Large intestine (tissue), 3 donors: ENCODE measurements around the gene ZNF8. TPM values are rescaled to one million over a fixed set of nuclear protein-coding genes. Genes with fewer than 3 reads are reported as not detected.
"Not testable (repeated sequence)": the region's sequence is repeated elsewhere in the genome, so short reads cannot be mapped to it uniquely, and the experiment has no call there.

Experiments used
- DNase-seq, 2 donors: peaks; one replicate each; pipeline versions ENCODE4 v3.0.0 to v3.0.0-alpha.2; 2013
- H3K27ac ChIP-seq: one replicate; pipeline ENCODE4 v1.5.1; 2013; ENCODE audit warnings: low read length
- H3K27me3 ChIP-seq: 2 replicates; pipeline ENCODE4 v1.6.1; 2013; ENCODE audit warnings: low read length; ENCODE audit not compliant: control insufficient read depth, insufficient read depth
- H3K36me3 ChIP-seq: 2 replicates; pipeline ENCODE4 v1.6.1; 2013; ENCODE audit warnings: low read length; ENCODE audit not compliant: control insufficient read depth, insufficient read depth
- H3K4me1 ChIP-seq: one replicate; pipeline ENCODE4 v1.6.1; 2013; ENCODE audit warnings: low read length; ENCODE audit not compliant: control insufficient read depth, insufficient read depth
- H3K4me3 ChIP-seq: one replicate; pipeline ENCODE4 v1.5.1; 2013; ENCODE audit warnings: low read length
- H3K9me3 ChIP-seq: one replicate; pipeline ENCODE4 v1.6.1; 2013; ENCODE audit warnings: mild to moderate bottlenecking, low read depth, low read length, moderate library complexity; ENCODE audit not compliant: control insufficient read depth
- WGBS: methylation state at CpG from one replicate; pipeline ENCODE4 v1.1.5; 2013; ENCODE audit warnings: low lambda C conversion rate; ENCODE audit not compliant: insufficient coverage; 5-methylcytosine and 5-hydroxymethylcytosine counted together
- polyA plus RNA-seq: library from polyadenylated mRNA; unstranded; fragments of 120-200 nt; gene quantifications from one replicate; pipeline ENCODE4 v1.2.1, GENCODE V29; 2013

The ZNF8 gene
- polyA plus RNA-seq, 1 donor = 5.1 TPM

DNA sequence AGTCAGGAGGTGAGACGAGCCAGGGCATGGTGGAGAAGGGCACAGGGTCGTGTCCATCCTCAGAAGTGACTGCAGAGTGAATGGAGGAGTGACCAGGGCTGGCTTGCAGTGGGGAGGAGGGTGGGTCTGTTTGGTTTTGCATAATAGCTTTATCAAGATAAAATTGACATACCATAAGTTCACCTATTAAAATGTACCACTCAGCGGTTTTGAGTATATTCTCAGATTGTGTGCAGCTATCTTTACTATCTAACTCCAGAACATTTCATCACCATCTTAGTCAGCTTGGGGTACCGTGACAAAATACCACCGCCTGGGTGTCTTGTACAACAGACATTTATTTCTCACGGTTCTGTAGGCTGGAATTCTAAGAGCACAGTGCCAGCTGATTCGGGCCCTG lies 13.2 kb downstream of the ZNF8 start:
- DNase-seq = no peak
- Histone ChIP-seq H3K4me3 (no peak overlapping the region), H3K36me3 (peaks cover 82% of the 10 kb centered on the region), H3K27me3 (no peaks in the 10 kb centered on the region), H3K4me1 (no peaks in the 10 kb centered on the region), H3K27ac (no peak overlapping the region), H3K9me3 (peaks cover 42% of the 10 kb centered on the region)
- 100% methylated on average over 1 of the region's 7 CpGs for whole genome bisulfite sequencing

DNA sequence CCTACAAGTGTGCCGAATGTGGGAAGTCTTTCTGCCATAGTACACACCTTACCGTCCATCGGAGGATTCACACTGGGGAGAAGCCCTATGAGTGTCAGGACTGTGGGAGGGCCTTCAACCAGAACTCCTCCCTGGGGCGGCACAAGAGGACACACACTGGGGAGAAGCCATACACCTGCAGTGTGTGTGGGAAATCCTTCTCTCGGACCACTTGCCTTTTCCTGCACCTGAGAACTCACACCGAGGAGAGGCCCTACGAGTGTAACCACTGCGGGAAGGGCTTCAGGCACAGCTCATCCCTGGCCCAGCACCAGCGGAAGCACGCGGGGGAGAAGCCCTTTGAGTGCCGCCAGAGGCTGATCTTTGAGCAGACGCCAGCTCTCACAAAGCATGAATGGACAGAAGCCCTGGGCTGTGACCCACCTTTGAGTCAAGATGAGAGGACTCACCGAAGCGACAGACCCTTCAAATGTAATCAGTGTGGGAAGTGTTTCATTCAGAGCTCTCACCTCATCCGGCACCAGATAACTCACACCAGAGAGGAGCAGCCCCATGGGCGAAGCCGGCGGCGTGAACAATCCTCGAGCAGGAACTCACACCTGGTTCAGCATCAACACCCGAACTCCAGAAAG lies 16.1 kb downstream of the ZNF8 start:
- Histone ChIP-seq H3K4me3 (no peak overlapping the region), H3K9me3 (peaks cover 39% of the 10 kb centered on the region), H3K27ac (no peak overlapping the region), H3K4me1 (no peaks in the 10 kb centered on the region), H3K36me3 (peaks cover 69% of the 10 kb centered on the region), H3K27me3 (no peaks in the 10 kb centered on the region)
- DNase-seq = no peak
- no CpG with 5 or more reads among the region's 22 CpGs for WGBS

DNA sequence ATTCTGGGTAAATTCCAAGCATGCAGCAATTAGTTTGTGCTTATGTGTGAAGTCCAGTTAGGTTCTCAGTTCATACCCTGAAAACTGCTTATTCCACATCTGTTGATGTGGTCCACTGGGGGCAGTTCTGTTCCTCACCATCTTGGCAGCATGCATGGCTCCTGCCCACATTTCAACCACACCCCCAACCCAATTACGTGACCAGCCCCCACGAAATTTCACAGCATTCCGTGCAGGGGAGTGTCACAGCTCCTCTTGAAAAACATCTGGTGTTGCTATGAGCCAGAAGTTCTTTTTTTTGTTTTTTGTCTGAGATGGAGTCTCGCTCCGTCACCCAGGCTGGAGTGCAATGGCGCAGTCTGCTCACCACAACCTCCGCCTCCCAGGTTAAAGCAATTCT lies 17.3 kb downstream of the ZNF8 start:
- Histone ChIP-seq H3K4me1 (no peaks in the 10 kb centered on the region), H3K9me3 (peaks cover 33% of the 10 kb centered on the region), H3K27me3 (no peaks in the 10 kb centered on the region), H3K4me3 (no peak overlapping the region), H3K36me3 (peaks cover 72% of the 10 kb centered on the region), H3K27ac (no peak overlapping the region)
- no CpG with 5 or more reads among the region's 7 CpGs for WGBS
- DNase-seq = no peak

DNA sequence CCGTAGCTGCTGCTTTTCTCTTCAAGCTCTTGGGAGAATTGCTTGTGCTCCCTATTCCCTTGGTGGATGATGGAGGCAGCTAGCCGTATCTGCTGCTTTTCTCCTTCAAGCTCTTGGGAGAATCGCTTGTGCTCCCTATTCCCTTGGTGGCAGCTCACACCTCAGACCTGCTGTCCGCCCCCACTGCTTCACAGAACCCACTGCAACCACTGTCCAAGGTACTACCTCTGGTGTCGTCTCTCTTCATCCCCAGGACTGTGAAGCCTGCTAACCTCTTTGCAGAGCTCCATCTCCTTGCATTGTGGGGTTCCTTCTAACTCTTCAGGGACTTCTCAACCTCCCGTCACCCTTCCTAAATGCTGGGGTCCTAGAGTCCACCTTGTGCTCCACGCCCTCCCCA lies 21.9 kb downstream of the ZNF8 start:
- peaks cover 4% of the 10 kb centered on the region for H3K9me3 ChIP-seq
- no peak overlapping the region for H3K4me3 ChIP-seq
- DNase-seq = no peak
- H3K27ac ChIP-seq = no peak overlapping the region
- no CpG with 5 or more reads among the region's 7 CpGs for WGBS
- H3K36me3 ChIP-seq = peaks cover 33% of the 10 kb centered on the region
- no peaks in the 10 kb centered on the region for H3K27me3 ChIP-seq
- no peaks in the 10 kb centered on the region for H3K4me1 ChIP-seq

DNA sequence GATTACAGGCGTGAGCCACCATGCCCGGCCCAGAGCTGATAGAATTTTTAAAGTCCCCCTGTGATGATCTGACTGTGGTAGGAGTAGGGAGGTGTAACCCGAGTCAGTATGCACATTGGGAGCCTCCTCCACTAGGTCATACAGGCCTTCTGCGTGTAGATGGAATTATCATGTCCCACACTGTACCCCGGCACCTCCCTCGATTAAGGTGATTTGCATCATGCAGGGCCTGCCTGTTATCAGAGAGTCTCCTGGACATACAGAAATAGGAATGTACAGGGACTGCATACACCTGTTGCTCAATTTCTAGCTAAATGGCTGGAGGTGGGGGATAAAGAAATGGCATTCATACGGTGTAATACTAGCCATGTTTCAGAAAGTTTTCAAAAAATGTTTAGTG lies 25.5 kb downstream of the ZNF8 start:
- H3K27me3 ChIP-seq = no peaks in the 10 kb centered on the region
- WGBS = 63% methylated on average over 1 of the region's 7 CpGs
- H3K4me1 ChIP-seq = peaks cover 4% of the 10 kb centered on the region
- H3K9me3 ChIP-seq = no peaks in the 10 kb centered on the region
- no peak overlapping the region for H3K27ac ChIP-seq
- no peak for DNase-seq
- peaks cover 38% of the 10 kb centered on the region for H3K36me3 ChIP-seq
- H3K4me3 ChIP-seq = peak overlapping the region; percentile 85

DNA sequence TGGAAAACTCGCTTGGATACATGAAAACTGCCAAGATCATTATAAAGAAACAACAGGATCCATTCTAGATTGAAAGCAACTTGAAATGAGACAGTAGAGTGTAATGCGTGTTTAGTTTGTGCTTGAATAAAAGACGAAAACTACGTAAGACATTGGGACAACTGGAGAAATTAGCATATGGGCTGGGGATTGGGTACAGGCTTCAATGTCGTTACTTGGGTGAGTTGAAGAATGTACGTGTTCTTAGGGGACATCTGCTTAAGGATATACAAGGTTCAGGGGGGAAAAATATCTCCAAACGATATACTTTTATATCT lies 26.0 kb downstream of the ZNF8 start:
- Histone ChIP-seq H3K36me3 (peaks cover 42% of the 10 kb centered on the region), H3K4me1 (peaks cover 4% of the 10 kb centered on the region), H3K27me3 (no peaks in the 10 kb centered on the region), H3K9me3 (no peaks in the 10 kb centered on the region), H3K4me3 (peak overlapping the region; percentile 85), H3K27ac (peak overlapping the region; percentile 55)
- WGBS = 30% methylated on average over 2 of the region's 7 CpGs
- no peak for DNase-seq

DNA sequence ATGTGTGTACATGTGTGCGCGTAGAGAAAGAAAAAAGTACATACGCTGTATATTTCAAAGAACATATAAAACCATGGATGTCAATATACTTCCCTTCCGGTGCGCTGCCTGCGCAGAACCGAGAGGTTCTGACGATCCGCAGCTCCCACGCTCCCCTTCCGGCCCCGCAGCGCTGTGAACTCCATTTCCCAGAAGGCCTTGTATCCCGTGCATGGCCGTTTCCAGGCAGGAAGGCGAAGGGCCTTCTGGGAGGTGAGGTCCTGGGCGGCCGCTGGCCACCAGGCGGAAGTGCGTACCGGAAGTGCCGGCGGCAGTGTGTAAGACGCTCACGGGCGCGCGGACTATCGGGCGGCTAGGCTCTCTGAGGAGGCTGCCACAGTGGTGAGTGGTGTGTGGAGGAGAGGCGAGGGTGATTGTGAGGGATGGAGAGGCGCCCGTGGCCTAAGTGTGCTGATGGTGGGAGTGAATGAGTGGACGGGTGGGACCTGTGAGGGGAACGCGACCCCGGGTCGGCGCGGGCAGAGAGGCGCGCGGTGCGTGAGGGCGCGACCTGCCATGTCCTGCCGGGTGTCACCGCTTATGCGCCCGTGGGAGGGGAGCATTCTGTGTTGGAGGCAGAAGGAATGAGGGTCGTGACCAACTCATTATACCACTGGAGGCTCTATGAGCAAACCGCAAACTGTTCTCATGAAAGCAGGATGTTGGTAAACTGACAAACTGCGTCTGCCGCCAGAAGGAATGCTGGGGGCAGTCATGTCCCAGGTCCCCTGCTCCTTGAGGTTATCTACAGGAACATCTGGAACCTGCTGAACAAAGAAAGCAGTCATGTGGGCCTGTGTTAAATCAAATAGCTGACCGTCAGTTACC lies 26.5 kb downstream of the ZNF8 start, which contains the start of gene ERVK3-1:
TSS of gene ERVK3-1 (plus strand) at position 313 of the 867 bp plus-strand sequence. CDS start 6,792 bp downstream, outside the sequence.
- Histone ChIP-seq H3K4me3 (peak within 1 kb of the TSS; percentile 85), H3K9me3 (no peaks in the 10 kb centered on the region), H3K27me3 (no peaks in the 10 kb centered on the region), H3K36me3 (peaks cover 36% of the 10 kb centered on the region), H3K27ac (peak within 1 kb of the TSS; percentile 78), H3K4me1 (peaks cover 4% of the 10 kb centered on the region)
- WGBS = no CpG with 5 or more reads among the region's 55 CpGs
- peak; percentile 99 for DNase-seq

DNA sequence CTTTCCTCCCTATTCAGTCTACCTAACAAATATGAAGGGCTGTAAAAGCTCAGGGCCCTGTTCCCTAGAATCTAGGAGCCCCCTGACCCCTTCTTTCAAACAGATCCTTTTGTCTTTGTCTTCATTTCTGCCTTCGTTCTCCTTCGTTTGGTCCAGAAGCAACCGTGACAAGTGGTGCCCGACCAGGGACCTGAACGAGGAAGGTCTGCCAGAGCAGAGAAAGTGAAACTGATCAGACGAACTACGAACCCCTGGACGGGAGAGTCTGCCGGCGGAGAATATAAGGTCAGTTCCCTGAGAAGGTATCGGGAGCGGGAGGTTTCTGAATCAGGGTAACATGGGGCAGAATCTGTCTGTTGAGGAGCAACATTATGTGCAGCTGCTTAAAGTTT lies 27.2 kb downstream of the ZNF8 start:
- DNase-seq = peak in 1 of 2 donors; percentile 70
- WGBS = no CpG with 5 or more reads among the region's 12 CpGs
- Histone ChIP-seq H3K4me1 (peaks cover 4% of the 10 kb centered on the region), H3K9me3 (no peaks in the 10 kb centered on the region), H3K27ac (peak overlapping the region; percentile 78), H3K4me3 (peak overlapping the region; percentile 85), H3K27me3 (no peaks in the 10 kb centered on the region), H3K36me3 (peaks cover 30% of the 10 kb centered on the region)

DNA sequence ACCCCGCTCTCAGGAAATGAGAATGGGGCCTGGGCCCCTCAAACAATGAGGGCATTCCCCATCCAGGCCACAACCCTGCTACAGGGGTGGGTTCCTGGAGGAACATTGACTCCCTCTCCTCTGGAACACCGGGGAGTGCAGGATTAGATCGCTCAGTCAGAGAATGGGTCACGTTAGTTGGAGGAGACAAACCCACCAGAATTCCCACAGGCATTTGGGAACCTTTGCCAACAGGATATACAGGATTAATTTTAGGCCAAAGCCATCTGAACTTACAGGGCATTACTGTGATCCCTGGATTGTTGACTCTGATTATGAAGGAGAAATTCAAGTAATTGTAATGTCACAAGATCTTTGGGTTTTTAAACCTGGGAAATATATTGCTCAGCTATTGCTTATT lies 29.0 kb downstream of the ZNF8 start:
- Histone ChIP-seq H3K27ac (no peak overlapping the region), H3K27me3 (no peaks in the 10 kb centered on the region), H3K36me3 (peaks cover 45% of the 10 kb centered on the region), H3K4me1 (peaks cover 4% of the 10 kb centered on the region), H3K9me3 (no peaks in the 10 kb centered on the region), H3K4me3 (no peak overlapping the region)
- no peak for DNase-seq
- WGBS = no CpG with 5 or more reads among the region's 4 CpGs

DNA sequence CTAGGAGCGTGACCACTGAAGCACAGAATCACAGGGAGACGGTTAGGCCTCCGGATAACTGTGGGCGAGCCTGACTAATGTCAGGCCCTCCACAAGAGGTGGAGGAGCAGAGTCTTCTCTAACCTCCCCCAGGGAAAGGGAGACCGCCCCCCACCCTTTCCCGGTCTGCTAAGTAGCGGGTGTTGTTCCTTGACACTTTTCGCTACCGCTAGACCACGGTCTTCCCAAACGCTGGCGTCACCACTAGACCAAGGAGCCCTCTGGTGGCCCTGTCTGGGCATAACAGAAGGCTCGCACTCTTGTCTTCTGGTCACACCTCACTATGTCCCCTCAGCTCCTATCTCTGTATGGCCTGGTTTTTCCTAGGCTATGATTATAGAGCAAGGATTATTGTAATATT lies 31.9 kb downstream of the ZNF8 start:
- not testable (repeated sequence) for H3K27me3 ChIP-seq, H3K4me1 ChIP-seq, H3K27ac ChIP-seq, H3K4me3 ChIP-seq, H3K9me3 ChIP-seq, DNase-seq
- no CpG with 5 or more reads among the region's 13 CpGs for WGBS
- H3K36me3 ChIP-seq = peaks cover 69% of the 10 kb centered on the region
